Lung (tissue), 12 donors: ENCODE measurements around the gene LIPC. TPM values are rescaled to one million over a fixed set of nuclear protein-coding genes. Genes with fewer than 3 reads are reported as not detected.
A peak's percentile ranks its signal among the peaks of the same experiment; 100 is the strongest.

ENCODE experiments used
- ATAC-seq: fragments of 200-7000 bp; cut with Tn5 transposase; one replicate; pipeline ENCODE4 v1.9.1; 2020; ENCODE audit warnings: moderate number of reproducible peaks; ENCODE audit not compliant: insufficient read depth, low FRiP score
- DNase-seq, 3 donors: peaks; one replicate each; pipeline ENCODE4 v3.0.0-alpha.2; 2013 to 2017
- H3K27ac ChIP-seq, 2 donors: one replicate each; pipeline ENCODE4 v1.5.1; 2013; ENCODE audit warnings: mild to moderate bottlenecking in 2 of 2, moderate library complexity in 2 of 2, control low read depth in 1 of 2, inconsistent platforms in 1 of 2, low read depth in 1 of 2, low read length in 1 of 2
- H3K27me3 ChIP-seq, 3 donors: one replicate each; pipeline ENCODE4 v1.5.1; 2013; ENCODE audit warnings: low read length in 2 of 3; ENCODE audit not compliant: control insufficient read depth in 3 of 3, insufficient read depth in 3 of 3
- H3K36me3 ChIP-seq, 4 donors: one replicate each; pipeline ENCODE4 v1.5.1; 2013; ENCODE audit warnings: low read length in 4 of 4, mild to moderate bottlenecking in 1 of 4, moderate library complexity in 1 of 4; ENCODE audit not compliant: control insufficient read depth in 4 of 4, insufficient read depth in 4 of 4
- H3K4me1 ChIP-seq, 5 donors: one replicate each; pipeline ENCODE4 v1.5.1; 2013; ENCODE audit warnings: low read length in 5 of 5, mild to moderate bottlenecking in 2 of 5, moderate library complexity in 1 of 5; ENCODE audit not compliant: control insufficient read depth in 5 of 5, insufficient read depth in 5 of 5
- H3K4me3 ChIP-seq: one replicate; pipeline ENCODE4 v1.5.1; 2013; ENCODE audit warnings: mild to moderate bottlenecking, control low read depth, moderate library complexity
- H3K9ac ChIP-seq, 2 donors: one replicate each; pipeline ENCODE4 v1.5.1; 2013; ENCODE audit warnings: low read length in 2 of 2, control low read depth in 1 of 2; ENCODE audit not compliant: insufficient read depth in 1 of 2
- H3K9me3 ChIP-seq, 4 donors: one replicate each; pipeline ENCODE4 v1.5.1; 2013; ENCODE audit warnings: low read length in 3 of 4, mild to moderate bottlenecking in 1 of 4, moderate library complexity in 1 of 4; ENCODE audit not compliant: control insufficient read depth in 4 of 4, insufficient read depth in 3 of 4
- CTCF ChIP-seq: IDR thresholded peaks from 2 replicates; pipeline ENCODE4 v1.5.1; 2012; ENCODE audit warnings: mild to moderate bottlenecking; ENCODE audit errors: control extremely low read depth, extremely low read depth
- WGBS, 2 donors: extraction: QIAGEN DNeasy Blood & Tissue Kit; methylation state at CpG; one replicate each; pipeline ENCODE4 v1.1.7; 2013; 5-methylcytosine and 5-hydroxymethylcytosine counted together
- polyA plus RNA-seq, 2 donors: library from polyadenylated mRNA; stranded (reverse); fragments of 200-250 nt; gene quantifications; one replicate each; pipeline ENCODE4 v1.2.1, GENCODE V29; 2013
- total RNA-seq, 2 donors: library from RNA; depleted of rRNA in 1 of 2; stranded (reverse); fragments of >200 nt in 1 of 2; gene quantifications; one replicate each; pipeline ENCODE4 v1.2.1, GENCODE V29; 2014 to 2021
- donor health status: control.
- donor health status: control.
- donor health status: Bipolar disorder and iron deficiency.
- donor health status: healthy.
- donor health status: DM: yes; HTN: yes; CAD: no.

LIPC gene
- total and polyA plus RNA-seq, 4 donors, result 0.20 to 0.57 (median 0.40) TPM

GRCh38 chr15:58440922-58441321 is 9.1 kb downstream of the LIPC start:
- 71 to 78% methylated on average over 1 of the region's 1 CpG for WGBS, 2 donors
- peak overlapping the region; percentile 83 to 85 for H3K27ac ChIP-seq
- no peak overlapping the region for H3K9ac ChIP-seq
- ATAC-seq, result peak; percentile 44
- no peak for TF ChIP-seq CTCF
- H3K27me3 ChIP-seq, result no peaks in the 10 kb centered on the region
- peak in 1 of 3 donors; percentile 64 for DNase-seq
- H3K4me3 ChIP-seq, result no peak overlapping the region
- H3K36me3 ChIP-seq, result no peaks in the 10 kb centered on the region
- no peaks in the 10 kb centered on the region for H3K9me3 ChIP-seq
- H3K4me1 ChIP-seq, result peaks cover 3 to 19% (median 8%) of the 10 kb centered on the region in 5 donors

GRCh38 chr15:58441376-58442070 is 9.7 kb downstream of the LIPC start:
- 87 to 91% methylated on average over 9 of the region's 9 CpGs for WGBS, 2 donors
- no peak for TF ChIP-seq CTCF
- H3K27me3 ChIP-seq, result no peaks in the 10 kb centered on the region
- no peak overlapping the region for H3K4me3 ChIP-seq
- no peaks in the 10 kb centered on the region for H3K9me3 ChIP-seq
- no peak for ATAC-seq
- H3K4me1 ChIP-seq, result peaks cover 3 to 19% (median 8%) of the 10 kb centered on the region in 5 donors
- peak overlapping the region; percentile 37 to 67 for H3K27ac ChIP-seq
- no peaks in the 10 kb centered on the region for H3K36me3 ChIP-seq
- DNase-seq, result no peak
- H3K9ac ChIP-seq, result no peak overlapping the region

- Histone ChIP-seq H3K9ac (no peak overlapping the region), H3K9me3 (no peaks in the 10 kb centered on the region), H3K4me3 (no peak overlapping the region), H3K27ac (peak overlapping the region; percentile 37 to 67), H3K4me1 (peaks cover 3 to 19% (median 8%) of the 10 kb centered on the region in 5 donors), H3K27me3 (no peaks in the 10 kb centered on the region), H3K36me3 (no peaks in the 10 kb centered on the region)
- 77 to 87% methylated on average over 4 of the region's 4 CpGs for WGBS, 2 donors
- DNase-seq, result no peak
- TF ChIP-seq CTCF, result no peak
- ATAC-seq, result no peak
These were observed 10.3 kb downstream of the LIPC start for GRCh38 chr15:58442122-58442521.

- Histone ChIP-seq H3K9ac (no peak overlapping the region), H3K36me3 (no peaks in the 10 kb centered on the region), H3K4me3 (no peak overlapping the region), H3K9me3 (no peaks in the 10 kb centered on the region), H3K4me1 (peaks cover 3 to 19% (median 8%) of the 10 kb centered on the region in 5 donors), H3K27me3 (no peaks in the 10 kb centered on the region), H3K27ac (no peak overlapping the region)
- DNase-seq, result no peak
- no peak for TF ChIP-seq CTCF
- WGBS, 2 donors, result 95 to 96% methylated on average over 4 of the region's 4 CpGs
- ATAC-seq, result no peak
These were observed 11.5 kb downstream of the LIPC start for GRCh38 chr15:58443308-58443707.
